HFFc6 (cell line): ENCODE measurements around the gene CARTPT. TPM values are rescaled to one million over a fixed set of nuclear protein-coding genes. Genes with fewer than 3 reads are reported as not detected.

Experiments
- DNase-seq: peaks from one replicate; pipeline ENCODE4 v3.0.0-alpha.2; 2018
- H3K27ac Mint-ChIP-seq: 2 replicates; pipeline ENCODE4 v1.8.0; 2020; ENCODE audit warnings: mild to moderate bottlenecking, mixed read lengths
- H3K27me3 Mint-ChIP-seq: 2 replicates; pipeline ENCODE4 v1.8.0; 2021; ENCODE audit warnings: mild to moderate bottlenecking, moderate library complexity, mixed read lengths; ENCODE audit not compliant: insufficient read depth
- H3K36me3 Mint-ChIP-seq: 2 replicates; pipeline ENCODE4 v1.8.0; 2021; ENCODE audit warnings: low read depth, mixed read lengths
- H3K4me1 Mint-ChIP-seq: 2 replicates; pipeline ENCODE4 v1.8.0; 2020; ENCODE audit warnings: low read depth, mixed read lengths
- H3K4me3 Mint-ChIP-seq: 2 replicates; pipeline ENCODE4 v1.8.0; 2020; ENCODE audit warnings: mild to moderate bottlenecking, moderate library complexity, mixed read lengths
- H3K9me3 Mint-ChIP-seq: 2 replicates; pipeline ENCODE4 v1.8.0; 2020; ENCODE audit warnings: mild to moderate bottlenecking, mixed read lengths
- CTCF ChIP-seq: fragments of 200-600 bp; sonication (generic); IDR thresholded peaks from 2 replicates; pipeline ENCODE4 v1.5.0; 2021; ENCODE audit warnings: antibody characterized with exemption, mild to moderate bottlenecking
- total RNA-seq, 6 experiments: library from RNA; stranded (reverse); fragmentation: NEBNext Ultra II Directional; extraction: Animal tissue kit (Norgen Biotek cat#: 25700); gene quantifications; 2 replicates in 1 of 6; 3 replicates in 5 of 6; pipeline ENCODE4 v1.2.3, GENCODE V29; 2021

Gene CARTPT
- total RNA-seq, 6 experiments from 2014 or later, result not detected

DNA sequence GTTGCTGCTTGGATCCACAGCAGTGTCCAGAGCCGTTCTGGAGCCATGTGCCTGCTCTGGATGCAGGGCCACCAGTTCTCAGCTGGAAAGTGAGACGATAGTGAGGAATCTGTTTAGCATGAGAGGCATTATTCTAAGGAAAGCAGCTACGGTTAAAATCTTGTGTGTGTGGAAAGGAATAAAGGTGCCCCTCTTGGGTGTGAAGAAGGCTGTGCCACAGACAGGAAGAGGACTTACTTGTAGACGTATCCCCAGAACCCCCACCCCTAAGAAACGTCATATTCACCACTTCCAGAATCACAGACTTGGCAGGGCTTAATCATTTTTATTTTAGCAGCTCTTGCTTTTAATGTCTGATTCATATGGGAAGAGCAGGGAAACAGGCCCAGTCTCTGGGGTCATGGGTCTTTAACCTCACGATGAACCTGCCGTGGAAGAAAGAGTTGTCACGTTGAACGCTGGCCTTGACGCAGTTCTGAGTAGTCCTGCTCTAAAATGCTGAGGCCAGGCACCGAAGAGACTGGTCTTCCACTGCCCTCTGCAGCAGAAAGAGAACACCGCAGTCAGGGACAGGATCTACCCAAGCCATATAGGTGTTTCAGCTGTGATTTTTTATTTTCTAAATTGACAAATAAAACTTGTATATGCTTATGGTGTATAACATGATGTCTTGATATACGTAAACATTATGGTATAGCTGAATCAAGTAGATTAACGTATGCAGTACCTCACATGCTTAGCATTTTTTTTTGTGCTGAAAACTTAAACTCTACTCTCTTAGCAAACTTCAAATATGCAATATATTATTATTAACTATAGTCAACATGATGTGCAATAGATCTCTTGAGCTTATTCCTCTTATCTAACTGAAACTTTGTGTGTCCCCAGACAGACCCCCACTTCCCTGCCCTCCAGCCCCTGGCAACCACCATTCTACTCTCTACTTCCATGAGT is 38.8 kb downstream of the CARTPT start:
- TF ChIP-seq CTCF, result peak; percentile 77
- Mint-ChIP-seq H3K9me3 (no peaks in the 10 kb centered on the region), H3K4me1 (peaks cover 14% of the 10 kb centered on the region), H3K27me3 (peaks cover 14% of the 10 kb centered on the region), H3K36me3 (no peaks in the 10 kb centered on the region), H3K27ac (peak overlapping the region; percentile 42; the same call in 1 of the 2 replicates), H3K4me3 (peak overlapping the region; percentile 85)
- DNase-seq, result peak; percentile 49

DNA sequence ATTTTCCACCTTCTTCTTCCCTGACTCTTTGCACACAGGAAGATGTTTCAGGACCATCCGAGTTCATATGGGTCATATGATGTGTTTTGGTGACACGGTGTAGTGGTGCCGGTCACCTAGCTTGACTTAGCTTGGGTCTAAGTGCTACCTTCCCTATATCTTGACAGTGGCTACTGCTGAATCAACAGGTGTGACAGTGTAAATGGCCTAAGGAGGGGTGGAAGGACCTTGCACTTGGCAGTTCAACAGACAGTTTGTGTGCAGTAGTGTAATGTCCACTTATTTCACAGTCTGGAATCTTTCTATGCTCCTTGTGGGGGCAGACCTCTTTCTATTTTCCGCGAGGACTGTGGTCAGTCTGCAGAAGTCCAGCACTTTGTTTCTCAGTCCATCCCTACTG is 43.8 kb downstream of the CARTPT start:
- Mint-ChIP-seq H3K36me3 (no peaks in the 10 kb centered on the region), H3K27me3 (peaks cover 7% of the 10 kb centered on the region), H3K27ac (no peak overlapping the region), H3K4me3 (no peak overlapping the region), H3K9me3 (no peaks in the 10 kb centered on the region), H3K4me1 (peaks cover 17% of the 10 kb centered on the region)
- no peak for DNase-seq
- TF ChIP-seq CTCF, result no peak

- H3K4me3 Mint-ChIP-seq, result no peak overlapping the region
- DNase-seq, result peak; percentile 11
- peaks cover 6% of the 10 kb centered on the region for H3K27me3 Mint-ChIP-seq
- H3K4me1 Mint-ChIP-seq, result peaks cover 13% of the 10 kb centered on the region
- no peaks in the 10 kb centered on the region for H3K9me3 Mint-ChIP-seq
- no peaks in the 10 kb centered on the region for H3K36me3 Mint-ChIP-seq
- TF ChIP-seq CTCF, result no peak
- no peak overlapping the region for H3K27ac Mint-ChIP-seq
These were observed 48.6 kb downstream of the CARTPT start for GRCh38 chr5:71767661-71768060.

- Mint-ChIP-seq H3K9me3 (no peaks in the 10 kb centered on the region), H3K36me3 (no peaks in the 10 kb centered on the region), H3K4me3 (no peak overlapping the region), H3K27ac (no peak overlapping the region), H3K27me3 (peaks cover 12% of the 10 kb centered on the region), H3K4me1 (peaks cover 13% of the 10 kb centered on the region)
- DNase-seq, result no peak
- TF ChIP-seq CTCF, result no peak
These were observed 50.2 kb downstream of the CARTPT start for GRCh38 chr5:71769287-71769686.

DNA sequence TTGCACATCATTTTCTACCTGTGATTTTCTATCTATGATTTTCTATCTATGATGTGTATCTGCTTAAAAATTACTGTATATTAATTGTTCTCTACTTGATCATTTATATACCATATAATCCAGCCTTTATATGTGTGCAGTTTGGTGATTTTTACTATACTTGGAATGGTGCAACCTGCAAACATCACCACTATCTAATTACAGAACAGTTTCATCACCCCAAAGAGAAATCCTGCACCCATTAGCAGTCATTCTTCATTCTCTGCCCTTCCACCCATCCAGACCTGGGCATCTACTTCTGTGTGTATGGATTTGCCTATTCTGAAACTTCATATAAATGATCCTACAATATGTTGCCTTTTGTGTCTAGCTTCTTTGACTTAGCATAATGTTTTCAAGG is 51.3 kb downstream of the CARTPT start:
- Mint-ChIP-seq H3K27me3 (peaks cover 14% of the 10 kb centered on the region), H3K4me1 (peaks cover 13% of the 10 kb centered on the region), H3K36me3 (no peaks in the 10 kb centered on the region), H3K27ac (no peak overlapping the region), H3K9me3 (no peaks in the 10 kb centered on the region), H3K4me3 (no peak overlapping the region)
- no peak for TF ChIP-seq CTCF
- no peak for DNase-seq

Other genes with a start within 250 kb of the CARTPT start
- gene MCCC2, start 131.9 kb upstream of the CARTPT start, total RNA-seq, result 10 to 100 TPM; 11.7 to 22.4 (median 14.0) TPM